Vagina (tissue), 2 donors: Measurements from ENCODE around the gene AKR1E2. TPM values are rescaled to one million over a fixed set of nuclear protein-coding genes. Genes with fewer than 3 reads are reported as not detected.

Source experiments
- DNase-seq, 2 donors: peaks; one replicate each; pipeline ENCODE4 v3.0.0-alpha.2; 2017; ENCODE audit errors: extremely low spot score in 2 of 2
- H3K27ac ChIP-seq: fragments of 200-600 bp; sonication (generic); one replicate; pipeline ENCODE4 v1.5.1; 2019
- H3K27me3 ChIP-seq: fragments of 200-600 bp; sonication (generic); one replicate; pipeline ENCODE4 v1.5.1; 2019
- H3K36me3 ChIP-seq, 2 donors: fragments of 200-600 bp; sonication (generic); one replicate each; pipeline ENCODE4 v1.5.1; 2017 to 2019
- H3K4me1 ChIP-seq: fragments of 200-600 bp; sonication (generic); one replicate; pipeline ENCODE4 v1.5.1; 2019
- H3K4me3 ChIP-seq, 2 donors: fragments of 200-600 bp; sonication (generic); 1 replicate in 1 of 2; 2 replicates in 1 of 2; pipeline ENCODE4 v1.5.1; 2016 to 2019
- H3K9me3 ChIP-seq: fragments of 200-600 bp; sonication (generic); one replicate; pipeline ENCODE4 v1.5.1; 2019
- POLR2A ChIP-seq, 2 donors: fragments of 450-650 bp; IDR thresholded peaks; one replicate each; pipeline ENCODE4 v1.6.1; 2017; ENCODE audit warnings: antibody characterized with exemption in 2 of 2, mild to moderate bottlenecking in 2 of 2, moderate library complexity in 2 of 2
- POLR2AphosphoS5 ChIP-seq, 2 donors: sonication (generic); formaldehyde crosslinking; IDR thresholded peaks; one replicate each; pipeline ENCODE4 v1.9.0; 2017; ENCODE audit warnings: antibody characterized with exemption in 2 of 2, mild to moderate bottlenecking in 2 of 2, low read depth in 1 of 2; ENCODE audit not compliant: insufficient read depth in 1 of 2
- intact Hi-C: fragments of 100-400 bp; cut with DNase I; formaldehyde crosslinking; loops from one replicate; pipeline ENCODE4 v1.15.1; 2023
- total RNA-seq: library from RNA; depleted of rRNA; stranded (reverse); fragments of >200 nt; gene quantifications from one replicate; pipeline ENCODE4 v1.2.3, GENCODE V29; 2016
- TF ChIP-seq, protein P1 (sequence below), 3 experiments: fragments of 450-650 bp in 2 of 3; fragments of 200-600 bp in 1 of 3; sonication (generic) in 1 of 3; IDR thresholded peaks; one replicate each; pipeline ENCODE4 v1.5.1; 2017 to 2019; ENCODE audit warnings: antibody characterized with exemption in 3 of 3, mild to moderate bottlenecking in 2 of 3, moderate library complexity in 2 of 3

AKR1E2 gene
- total RNA-seq, 1 donor from 2014 or later: 3.7 TPM

- intact Hi-C loops: no loop called here
- Histone ChIP-seq H3K27ac (peak overlapping the region; percentile 81), H3K27me3 (no peaks in the 10 kb centered on the region)
Observed at GRCh38 chr10:4826792-4827324, 851 bp downstream of the AKR1E2 start.

GRCh38 chr10:4828005-4828404 lies 2.0 kb downstream of the AKR1E2 start:
- intact Hi-C loops: no loop called here
- Histone ChIP-seq H3K4me1 (peaks cover 8% of the 10 kb centered on the region), H3K36me3 (peaks cover 0 to 6% of the 10 kb centered on the region in 2 donors), H3K27me3 (no peaks in the 10 kb centered on the region), H3K9me3 (no peaks in the 10 kb centered on the region), H3K4me3 (no peak overlapping the region), H3K27ac (no peak overlapping the region)
- DNase-seq: peak in 1 of 2 donors; percentile 71
- TF ChIP-seq POLR2AphosphoS5 (IDR thresholded peaks at IDR 0.05; ENCODE audit: insufficient read depth in 1 of 2, low read depth in 1 of 2): no peak
- TF ChIP-seq, protein P1, sequence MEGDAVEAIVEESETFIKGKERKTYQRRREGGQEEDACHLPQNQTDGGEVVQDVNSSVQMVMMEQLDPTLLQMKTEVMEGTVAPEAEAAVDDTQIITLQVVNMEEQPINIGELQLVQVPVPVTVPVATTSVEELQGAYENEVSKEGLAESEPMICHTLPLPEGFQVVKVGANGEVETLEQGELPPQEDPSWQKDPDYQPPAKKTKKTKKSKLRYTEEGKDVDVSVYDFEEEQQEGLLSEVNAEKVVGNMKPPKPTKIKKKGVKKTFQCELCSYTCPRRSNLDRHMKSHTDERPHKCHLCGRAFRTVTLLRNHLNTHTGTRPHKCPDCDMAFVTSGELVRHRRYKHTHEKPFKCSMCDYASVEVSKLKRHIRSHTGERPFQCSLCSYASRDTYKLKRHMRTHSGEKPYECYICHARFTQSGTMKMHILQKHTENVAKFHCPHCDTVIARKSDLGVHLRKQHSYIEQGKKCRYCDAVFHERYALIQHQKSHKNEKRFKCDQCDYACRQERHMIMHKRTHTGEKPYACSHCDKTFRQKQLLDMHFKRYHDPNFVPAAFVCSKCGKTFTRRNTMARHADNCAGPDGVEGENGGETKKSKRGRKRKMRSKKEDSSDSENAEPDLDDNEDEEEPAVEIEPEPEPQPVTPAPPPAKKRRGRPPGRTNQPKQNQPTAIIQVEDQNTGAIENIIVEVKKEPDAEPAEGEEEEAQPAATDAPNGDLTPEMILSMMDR (IDR thresholded peaks at IDR 0.05): no peak
- no peak for TF ChIP-seq POLR2A (IDR thresholded peaks at IDR 0.05)

More at GRCh38 chr10:4826792-4827324, 851 bp downstream of the AKR1E2 start:
- peaks cover 0 to 6% of the 10 kb centered on the region in 2 donors for H3K36me3 ChIP-seq
- peak in 1 of 2 donors; percentile 22 for DNase-seq
- H3K9me3 ChIP-seq: no peaks in the 10 kb centered on the region
- peaks cover 8% of the 10 kb centered on the region for H3K4me1 ChIP-seq
- TF ChIP-seq, protein P1 (IDR thresholded peaks at IDR 0.05): no peak
- TF ChIP-seq POLR2A (IDR thresholded peaks at IDR 0.05): no peak
- peak in 1 of 2 donors; percentile 8 for TF ChIP-seq POLR2AphosphoS5 (IDR thresholded peaks at IDR 0.05; ENCODE audit: insufficient read depth in 1 of 2, low read depth in 1 of 2)
- peak overlapping the region; percentile 50 to 78 for H3K4me3 ChIP-seq

GRCh38 chr10:4830551-4830950 lies 4.5 kb downstream of the AKR1E2 start:
- no peaks in the 10 kb centered on the region for H3K27me3 ChIP-seq
- H3K4me3 ChIP-seq: no peak overlapping the region
- intact Hi-C loops: no loop called here
- no peak overlapping the region for H3K27ac ChIP-seq
- no peak for DNase-seq
- peaks cover 0 to 19% of the 10 kb centered on the region in 2 donors for H3K36me3 ChIP-seq
- H3K9me3 ChIP-seq: no peaks in the 10 kb centered on the region
- TF ChIP-seq POLR2AphosphoS5 (IDR thresholded peaks at IDR 0.05; ENCODE audit: insufficient read depth in 1 of 2, low read depth in 1 of 2) (no peak), POLR2A (IDR thresholded peaks at IDR 0.05) (no peak)
- TF ChIP-seq, protein P1 (IDR thresholded peaks at IDR 0.05): no peak
- H3K4me1 ChIP-seq: peaks cover 8% of the 10 kb centered on the region

- TF ChIP-seq, protein P1 (IDR thresholded peaks at IDR 0.05): no peak
- TF ChIP-seq POLR2A (IDR thresholded peaks at IDR 0.05): no peak
- TF ChIP-seq POLR2AphosphoS5 (IDR thresholded peaks at IDR 0.05; ENCODE audit: insufficient read depth in 1 of 2, low read depth in 1 of 2): no peak
- Histone ChIP-seq H3K36me3 (peaks cover 0 to 20% of the 10 kb centered on the region in 2 donors), H3K9me3 (no peaks in the 10 kb centered on the region), H3K4me1 (peaks cover 8% of the 10 kb centered on the region), H3K27ac (no peak overlapping the region), H3K27me3 (no peaks in the 10 kb centered on the region), H3K4me3 (no peak overlapping the region)
- peak in 1 of 2 donors; percentile 40 for DNase-seq
- intact Hi-C loops: no loop called here
Observed at GRCh38 chr10:4831091-4831490, 5.1 kb downstream of the AKR1E2 start.

DNA sequence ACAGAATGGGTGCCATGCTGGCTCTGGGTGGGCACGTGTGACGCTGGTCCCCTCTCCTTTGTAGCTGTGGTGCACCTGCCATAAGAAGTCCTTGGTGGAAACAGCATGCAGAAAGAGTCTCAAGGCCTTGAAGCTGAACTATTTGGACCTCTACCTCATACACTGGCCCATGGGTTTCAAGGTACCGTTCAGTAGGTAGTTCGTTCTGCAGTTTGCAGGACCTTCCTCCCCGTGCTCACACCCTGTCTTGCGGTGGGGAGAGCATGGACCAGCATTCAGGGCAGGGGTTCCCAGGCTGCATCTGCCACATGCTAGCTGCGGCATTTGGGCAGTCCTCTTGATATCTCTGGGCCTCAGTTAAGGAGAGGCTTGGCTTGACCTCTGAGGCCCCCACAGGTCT lies 7.3 kb downstream of the AKR1E2 start:
- Histone ChIP-seq H3K9me3 (no peaks in the 10 kb centered on the region), H3K4me1 (no peaks in the 10 kb centered on the region), H3K36me3 (peaks cover 0 to 28% of the 10 kb centered on the region in 2 donors), H3K27ac (no peak overlapping the region), H3K4me3 (no peak overlapping the region), H3K27me3 (no peaks in the 10 kb centered on the region)
- peak in 1 of 2 donors; percentile 42 for DNase-seq
- intact Hi-C loops: no loop called here
- TF ChIP-seq, protein P1 (IDR thresholded peaks at IDR 0.05): no peak
- TF ChIP-seq POLR2AphosphoS5 (IDR thresholded peaks at IDR 0.05; ENCODE audit: insufficient read depth in 1 of 2, low read depth in 1 of 2) (no peak), POLR2A (IDR thresholded peaks at IDR 0.05) (no peak)
